GM12891 (cell line): ENCODE measurements around the gene BAIAP2.

Source experiments
- DNase-seq: peaks from one replicate; pipeline ENCODE4 v3.0.0; 2011; ENCODE audit warnings: low spot score; ENCODE audit not compliant: insufficient read length
- FAIRE-seq: peaks from 2 replicates; lab custom pipeline; 2011; peaks lifted over from hg19 to GRCh38; lab: Jason Lieb, UNC
- PAX5 ChIP-seq: IDR thresholded peaks from 2 replicates; pipeline ENCODE4 v1.6.1; 2011; ENCODE audit warnings: low read length, moderate library complexity, mild to moderate bottlenecking; ENCODE audit not compliant: insufficient read depth, severe bottlenecking
- POLR2A ChIP-seq: IDR thresholded peaks from 2 replicates; pipeline ENCODE4 v1.6.1; 2011; ENCODE audit warnings: low read depth, low read length, control low read depth
- POLR2AphosphoS5 ChIP-seq: IDR thresholded peaks from 2 replicates; pipeline ENCODE4 v1.6.1; 2011; ENCODE audit warnings: low read depth, low read length, control low read depth
- POU2F2 ChIP-seq: IDR thresholded peaks from 2 replicates; pipeline ENCODE4 v1.6.1; 2011; ENCODE audit warnings: low read depth, mild to moderate bottlenecking, control low read depth, low read length, moderate library complexity
- SPI1 ChIP-seq: IDR thresholded peaks from 2 replicates; pipeline ENCODE4 v1.6.1; 2011; ENCODE audit warnings: low read depth, low read length, control low read depth
- TAF1 ChIP-seq: IDR thresholded peaks from 2 replicates; pipeline ENCODE4 v1.6.1; 2011; ENCODE audit warnings: low read depth, low read length, control low read depth

BAIAP2 gene

GRCh38 chr17:81136366-81136765 lies 101.4 kb downstream of the BAIAP2 start:
- FAIRE-seq (no peak), DNase-seq (no peak)
- TF ChIP-seq POLR2A = no peak
- TF ChIP-seq POU2F2 = no peak
- no peak for TF ChIP-seq TAF1
- no peak for TF ChIP-seq SPI1
- TF ChIP-seq POLR2AphosphoS5 = no peak
- TF ChIP-seq PAX5 = no peak

- no peak for DNase-seq
- TF ChIP-seq TAF1 (no peak), SPI1 (no peak), PAX5 (no peak), POLR2A (no peak), POLR2AphosphoS5 (no peak), POU2F2 (no peak)
- no peak for FAIRE-seq
These were observed 102.3 kb downstream of the BAIAP2 start for GRCh38 chr17:81137248-81137647.

GRCh38 chr17:81138083-81138482 lies 103.1 kb downstream of the BAIAP2 start:
- TF ChIP-seq TAF1 (no peak), POU2F2 (no peak), POLR2AphosphoS5 (no peak), SPI1 (no peak), POLR2A (no peak), PAX5 (no peak)
- DNase-seq (no peak), FAIRE-seq (peak; percentile 54)

GRCh38 chr17:81138500-81138899 lies 103.5 kb downstream of the BAIAP2 start:
- TF ChIP-seq TAF1 (no peak), PAX5 (no peak), POU2F2 (no peak), POLR2A (no peak), SPI1 (no peak), POLR2AphosphoS5 (no peak)
- peak; percentile 20 for FAIRE-seq
- DNase-seq = no peak

- no peak for FAIRE-seq
- DNase-seq = no peak
- TF ChIP-seq POU2F2 (no peak), POLR2AphosphoS5 (no peak), PAX5 (no peak), SPI1 (no peak), POLR2A (no peak), TAF1 (no peak)
These were observed 104.5 kb downstream of the BAIAP2 start for GRCh38 chr17:81139428-81139827.

DNA sequence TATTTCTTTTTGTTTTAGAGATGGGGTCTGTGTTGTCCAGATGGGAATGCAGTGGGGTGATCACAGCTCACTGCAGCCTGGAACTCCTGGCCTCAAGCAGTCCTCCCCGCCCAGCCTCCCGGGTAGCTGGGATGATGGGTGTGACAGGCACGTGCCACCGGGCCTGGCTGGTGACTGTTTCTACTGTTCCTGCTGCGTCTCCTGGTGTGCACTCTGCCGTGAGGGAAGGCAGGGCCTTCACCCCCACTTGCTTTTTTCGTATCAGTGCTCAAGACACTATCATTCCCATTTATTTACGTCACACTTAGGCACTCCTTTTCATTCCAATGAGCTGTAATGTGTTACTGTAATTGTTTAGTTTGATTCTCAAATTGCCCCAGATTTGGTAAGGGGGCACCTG lies 105.1 kb downstream of the BAIAP2 start:
- DNase-seq (no peak), FAIRE-seq (no peak)
- TF ChIP-seq PAX5 (no peak), POLR2AphosphoS5 (no peak), POLR2A (no peak), SPI1 (no peak), TAF1 (no peak), POU2F2 (no peak)

GRCh38 chr17:81140695-81141094 lies 105.7 kb downstream of the BAIAP2 start:
- no peak for FAIRE-seq
- no peak for DNase-seq
- no peak for TF ChIP-seq TAF1
- no peak for TF ChIP-seq POLR2A
- TF ChIP-seq POLR2AphosphoS5 = no peak
- no peak for TF ChIP-seq SPI1
- no peak for TF ChIP-seq POU2F2
- TF ChIP-seq PAX5 = no peak

DNA sequence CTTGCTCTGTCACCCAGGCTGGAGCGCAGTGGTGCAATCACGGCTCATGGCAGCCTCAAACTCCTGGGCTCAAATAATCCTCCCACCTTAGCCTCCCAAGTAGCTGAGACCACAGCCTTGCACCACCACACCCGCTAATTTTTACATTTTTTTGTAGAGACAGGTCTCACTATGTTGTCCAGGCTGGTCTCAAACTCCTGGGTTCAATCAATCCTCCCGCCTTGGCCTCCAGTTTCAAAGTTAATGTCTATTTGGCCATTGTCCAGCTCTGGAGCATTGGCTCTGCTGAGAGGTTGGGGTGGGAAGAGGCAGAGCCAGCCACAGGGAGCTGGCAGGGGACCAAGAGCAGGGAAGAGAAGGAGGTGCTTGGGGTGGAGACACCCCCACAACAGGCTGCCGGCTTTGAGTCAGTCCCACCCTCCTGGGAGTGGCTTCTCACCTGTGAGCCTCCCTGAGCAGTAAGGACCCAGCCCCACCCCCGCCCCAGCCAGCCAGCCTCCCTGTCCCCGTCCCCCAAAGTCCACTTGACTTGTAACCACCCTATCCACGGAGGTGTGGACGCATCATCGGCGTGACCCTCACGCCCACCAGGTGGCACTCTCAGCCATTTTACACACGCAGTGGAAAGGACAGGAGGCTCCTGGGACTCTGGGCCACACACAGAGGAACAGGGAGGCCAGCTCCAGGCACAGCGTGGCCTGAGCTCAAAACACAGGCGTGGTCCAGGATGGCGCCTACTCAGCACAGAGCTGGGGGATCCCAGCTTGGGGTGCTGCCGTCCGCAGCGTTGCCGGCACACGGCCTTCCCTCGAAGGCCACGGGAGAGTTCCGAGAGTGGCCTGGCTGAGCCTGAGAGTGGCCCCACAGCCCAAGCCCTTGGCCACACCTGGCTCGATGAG lies 107.6 kb downstream of the BAIAP2 start:
- FAIRE-seq (peak; percentile 90), DNase-seq (peak; percentile 79)
- TF ChIP-seq POLR2A = no peak

DNA sequence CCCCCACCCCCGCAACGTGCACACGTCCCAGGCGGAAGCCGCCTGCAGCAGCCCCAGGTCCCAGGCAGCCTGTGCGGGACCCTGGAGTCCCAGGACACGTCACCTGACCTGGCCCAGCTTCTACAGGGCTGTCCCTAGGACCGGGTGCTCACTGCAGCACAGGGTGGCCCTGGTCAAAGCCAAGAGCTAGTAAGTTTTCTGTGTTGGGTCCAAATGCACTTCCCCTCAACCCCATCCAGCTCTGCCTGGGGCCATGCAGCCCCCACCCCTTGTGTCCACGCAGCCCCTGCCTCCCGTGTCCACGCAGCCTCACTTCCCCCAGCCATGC lies 108.2 kb downstream of the BAIAP2 start:
- FAIRE-seq (no peak), DNase-seq (no peak)
- TF ChIP-seq POLR2A (no peak), PAX5 (no peak), SPI1 (no peak), POLR2AphosphoS5 (no peak), TAF1 (no peak), POU2F2 (no peak)
